SIG-M5 treated with dmso at 0.1 percent for 504 hours (cell line): ENCODE measurements around the gene LIN7A.
"Not testable (repeated sequence)": the region's sequence is repeated elsewhere in the genome, so short reads cannot be mapped to it uniquely, and the experiment has no call there.

Source experiments
- DNase-seq: peaks from one replicate; lab custom pipeline; 2025; ENCODE audit not compliant: unreplicated experiment; lab: John Stamatoyannopoulos, UW

The LIN7A gene

DNA sequence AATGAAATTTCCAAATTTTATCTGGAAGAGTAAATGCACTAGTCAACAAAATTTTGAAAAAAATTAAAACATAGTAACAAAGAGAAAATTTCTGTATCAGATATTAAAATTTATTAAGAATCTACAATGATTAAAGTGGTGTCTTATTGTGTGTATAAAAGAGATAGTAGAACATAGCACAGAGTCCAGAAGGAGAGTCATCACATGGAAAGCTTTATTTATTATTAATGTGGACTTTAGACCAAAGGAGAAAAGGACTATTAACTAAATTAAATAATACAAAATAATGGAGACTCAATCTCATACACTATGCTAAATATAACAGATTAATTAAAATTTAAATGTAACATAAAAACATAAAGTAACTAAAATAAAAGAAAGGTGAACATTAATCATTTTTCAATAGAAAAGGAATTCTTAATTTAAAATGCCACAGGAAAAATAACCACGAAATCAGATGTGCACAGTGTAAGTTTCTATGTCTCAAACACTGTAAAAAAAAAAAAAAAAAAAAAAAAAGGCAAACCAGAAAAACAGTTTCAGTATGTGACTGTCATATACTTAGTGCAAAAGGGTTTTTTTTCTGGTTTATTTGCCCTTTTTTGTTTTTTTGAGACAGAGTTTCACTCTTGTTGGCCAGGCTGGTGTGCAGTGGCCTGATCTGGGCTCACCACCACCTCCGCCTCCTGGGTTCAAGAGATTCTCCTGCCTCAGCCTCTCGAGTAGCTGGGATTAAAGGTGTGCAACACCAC lies 125.6 kb downstream of the LIN7A start:
- DNase-seq: no peak

DNA sequence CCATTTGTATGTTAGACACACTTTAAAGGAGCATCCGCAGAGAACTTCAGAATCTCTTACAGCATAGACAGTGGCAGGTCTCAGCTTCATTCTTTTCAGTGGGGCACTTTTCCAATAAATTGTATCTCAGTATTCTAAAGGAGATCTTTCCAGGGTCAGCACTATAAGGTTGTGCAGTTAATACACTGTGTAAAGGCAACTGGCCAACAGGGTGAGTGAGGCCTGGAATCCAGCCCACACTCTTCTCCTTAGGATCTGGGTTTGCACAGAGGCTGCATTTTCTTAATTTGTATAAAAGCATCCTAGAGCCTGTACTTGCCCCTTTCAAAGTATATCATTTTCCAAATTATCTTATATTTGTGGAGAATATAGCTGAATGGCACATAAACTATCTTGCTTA lies 126.9 kb downstream of the LIN7A start:
- DNase-seq: no peak

DNA sequence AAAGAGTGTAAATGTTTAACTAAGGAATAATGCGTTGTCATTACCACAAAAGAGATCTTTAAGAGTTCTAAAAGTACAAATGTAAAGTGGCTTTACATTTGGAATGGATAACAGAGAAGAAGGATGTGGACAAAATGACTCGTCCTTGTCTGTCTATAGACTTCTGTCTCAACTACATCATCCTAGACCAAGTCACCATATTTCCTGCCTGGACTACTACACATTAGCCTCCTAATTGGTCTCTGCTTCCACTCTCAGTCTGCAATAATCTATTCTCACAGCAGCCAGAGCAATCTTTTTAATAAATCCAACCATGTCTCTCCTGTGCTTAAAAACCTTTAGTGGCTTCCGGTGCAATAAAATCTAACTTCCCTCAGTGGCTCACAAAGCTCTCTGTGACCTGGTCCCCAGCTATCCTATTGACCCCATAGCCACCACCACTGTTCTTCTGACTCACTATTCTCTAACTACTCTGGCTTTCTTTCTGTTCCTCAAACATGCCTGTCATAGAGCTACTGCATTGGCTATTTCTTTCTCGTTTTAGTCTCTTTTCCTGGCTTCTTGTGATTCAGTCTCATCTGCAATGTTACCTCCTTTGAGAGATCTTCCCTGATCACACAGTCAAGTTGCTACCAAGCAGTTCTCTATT lies 130.0 kb downstream of the LIN7A start:
- peak; percentile 28 for DNase-seq

DNA sequence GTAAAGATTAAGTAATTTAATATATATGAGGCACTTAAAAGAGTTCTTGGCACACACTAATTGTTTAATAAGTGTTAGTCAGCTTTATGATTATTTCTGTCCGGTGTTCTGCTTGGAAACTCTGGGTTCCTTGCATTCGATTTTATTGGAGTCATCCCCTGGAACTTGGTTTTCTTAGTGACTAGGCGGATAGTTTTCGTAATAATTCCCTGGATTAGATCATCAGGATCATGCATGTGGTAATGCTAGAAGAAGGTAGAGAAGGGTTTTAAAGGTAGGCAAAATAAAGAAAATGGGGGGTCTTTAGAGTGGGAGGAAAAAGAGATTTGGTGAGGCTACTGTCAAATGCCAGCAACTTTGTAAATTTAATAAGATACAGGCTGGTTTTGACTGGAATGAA lies 132.6 kb downstream of the LIN7A start:
- DNase-seq: no peak

DNA sequence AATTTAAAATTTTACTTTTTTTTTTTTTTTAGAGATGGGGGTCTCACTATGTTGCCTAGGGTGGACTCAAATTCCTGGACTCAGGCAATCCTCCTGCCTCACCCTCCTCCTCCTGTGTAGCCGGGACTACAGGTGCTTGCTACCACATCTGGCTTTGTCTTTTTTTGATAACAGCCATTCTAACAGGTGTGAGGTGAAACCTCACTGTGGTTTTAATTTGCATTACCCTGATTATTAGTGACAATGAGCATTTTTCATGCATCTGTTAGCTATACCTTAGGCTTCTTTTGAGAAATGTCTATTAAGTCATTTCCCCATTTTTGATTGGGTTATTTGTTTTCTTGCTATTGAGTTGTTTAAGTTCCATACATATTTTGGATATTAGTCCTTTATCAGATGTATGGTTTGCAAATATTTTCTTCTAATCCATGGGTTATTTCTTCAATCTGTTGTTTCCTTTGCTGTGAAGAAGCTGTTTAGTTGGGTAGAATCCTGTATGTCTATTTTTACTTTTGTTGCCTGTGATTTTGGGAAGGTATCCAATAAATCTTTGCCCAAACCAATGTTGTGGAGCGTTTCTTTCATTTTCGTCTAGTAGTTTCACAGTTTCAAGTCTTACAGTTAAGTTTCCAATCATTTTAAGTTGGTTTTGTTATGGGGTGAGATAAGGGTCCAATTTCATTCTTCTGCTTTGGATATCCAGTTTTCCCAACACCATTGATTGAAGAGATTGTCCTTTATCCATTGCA lies 134.9 kb downstream of the LIN7A start:
- no peak for DNase-seq

DNA sequence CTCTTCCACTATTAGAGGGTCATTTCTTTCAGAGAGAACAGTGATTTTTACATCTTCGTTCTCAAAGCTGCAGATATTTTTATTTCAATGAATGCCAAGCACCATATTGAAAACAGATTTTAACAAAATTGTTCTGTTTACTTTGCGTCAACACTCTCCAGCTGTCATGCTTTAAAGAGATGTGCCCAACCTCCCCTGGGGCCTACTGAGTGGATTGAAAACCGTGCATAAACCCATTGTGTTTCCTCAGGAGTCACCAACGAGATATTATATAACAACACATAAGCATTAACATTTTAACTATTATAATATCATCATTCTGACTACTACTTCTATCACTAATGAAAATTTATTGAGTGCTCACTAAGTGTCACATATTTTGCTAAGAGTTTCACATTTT lies 139.5 kb downstream of the LIN7A start:
- DNase-seq: no peak

DNA sequence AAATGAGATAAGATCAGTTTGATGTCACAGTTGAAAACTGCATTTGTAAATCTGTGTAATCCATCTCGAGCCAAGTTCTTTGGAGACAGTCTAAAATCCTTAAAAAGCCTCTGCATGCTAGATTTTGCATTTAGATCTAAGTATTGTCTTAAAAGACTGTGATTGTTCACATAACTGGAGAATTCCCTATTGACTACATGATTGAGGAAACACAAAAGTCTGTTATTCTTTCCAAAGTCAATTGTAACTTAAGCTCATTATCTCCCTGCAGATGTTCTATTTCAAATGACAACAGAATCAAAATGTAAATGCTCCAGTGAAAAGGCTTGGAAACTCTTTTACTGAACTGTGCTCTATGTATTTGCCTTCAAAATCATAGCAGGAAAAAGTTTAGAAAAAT lies 143.2 kb downstream of the LIN7A start:
- DNase-seq: no peak

DNA sequence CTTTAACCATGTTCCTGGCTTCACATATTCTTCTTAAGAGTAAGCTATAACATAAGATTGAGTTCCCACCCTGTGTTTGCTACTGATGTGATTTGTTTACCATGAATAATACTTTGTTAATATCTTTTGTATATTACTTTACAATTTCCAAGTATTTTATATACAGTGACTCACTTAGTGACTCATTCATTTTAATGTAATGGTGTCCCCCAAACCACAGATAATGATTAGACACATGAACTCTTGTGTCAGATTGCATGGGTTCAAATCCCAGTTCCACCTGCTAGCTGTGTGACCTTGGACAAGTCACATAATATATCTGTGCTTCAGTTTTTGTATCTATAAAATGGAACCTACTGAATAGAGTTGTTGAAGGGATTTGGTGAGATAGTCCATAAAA lies 144.9 kb downstream of the LIN7A start:
- no peak for DNase-seq

DNA sequence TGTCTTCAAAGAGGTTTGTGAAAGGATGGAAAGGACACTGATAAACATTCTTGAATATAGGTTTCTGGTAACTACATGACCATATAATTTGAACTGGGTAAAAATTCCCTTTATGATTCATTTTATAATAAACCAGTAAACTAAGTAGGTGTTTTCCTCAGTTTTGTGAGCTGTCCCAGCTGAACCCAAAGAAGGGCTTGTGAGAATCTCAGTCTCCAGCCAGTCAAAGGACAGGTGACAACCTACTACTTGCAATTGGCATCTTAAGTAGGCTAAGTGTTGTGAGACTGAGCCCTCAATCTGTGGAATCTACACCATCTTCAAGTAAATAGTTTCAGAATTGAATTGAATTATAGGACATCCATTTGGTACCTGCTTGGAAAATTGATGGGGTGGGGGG lies 145.9 kb downstream of the LIN7A start:
- no peak for DNase-seq

DNA sequence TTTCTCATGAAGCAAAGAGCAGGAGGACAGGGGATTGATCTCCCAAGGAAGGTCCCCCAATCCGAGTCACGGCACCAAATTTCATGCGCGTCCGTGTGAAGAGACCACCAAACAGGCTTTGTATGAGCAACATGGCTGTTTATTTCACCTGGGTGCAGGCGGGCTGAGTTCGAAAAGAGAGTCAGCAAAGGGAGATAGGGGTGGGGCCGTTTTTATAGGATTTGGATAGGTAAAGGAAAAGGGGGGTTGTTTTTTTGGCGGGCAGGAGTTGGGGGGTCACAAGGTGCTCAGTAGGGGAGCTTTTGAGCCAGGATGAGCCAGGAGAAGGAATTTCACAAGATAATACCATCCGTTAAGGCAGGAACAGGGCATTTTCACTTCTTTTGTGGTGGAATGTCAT lies 149.3 kb downstream of the LIN7A start:
- not testable (repeated sequence) for DNase-seq

DNA sequence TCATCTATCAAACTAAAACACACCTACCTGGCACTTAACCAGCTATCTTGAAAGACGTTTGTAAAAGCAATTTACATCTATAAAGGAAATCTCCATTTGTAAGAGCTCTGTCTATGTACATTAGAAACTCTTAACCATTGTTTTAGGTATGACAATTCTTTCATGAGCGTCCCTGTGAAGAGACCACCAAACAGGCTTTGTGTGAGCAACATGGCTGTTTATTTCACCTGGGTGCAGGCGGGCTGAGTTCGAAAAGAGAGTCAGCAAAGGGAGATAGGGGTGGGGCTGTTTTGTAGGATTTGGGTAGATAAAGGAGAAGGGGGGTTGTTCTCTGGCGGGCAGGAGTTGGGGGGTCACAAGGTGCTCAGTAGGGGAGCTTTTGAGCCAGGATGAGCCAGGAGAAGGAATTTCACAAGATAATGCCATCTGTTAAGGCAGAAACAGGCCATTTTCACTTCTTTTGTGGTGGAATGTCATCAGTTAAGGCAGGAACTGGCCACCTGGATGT lies 154.7 kb downstream of the LIN7A start:
- not testable (repeated sequence) for DNase-seq

DNA sequence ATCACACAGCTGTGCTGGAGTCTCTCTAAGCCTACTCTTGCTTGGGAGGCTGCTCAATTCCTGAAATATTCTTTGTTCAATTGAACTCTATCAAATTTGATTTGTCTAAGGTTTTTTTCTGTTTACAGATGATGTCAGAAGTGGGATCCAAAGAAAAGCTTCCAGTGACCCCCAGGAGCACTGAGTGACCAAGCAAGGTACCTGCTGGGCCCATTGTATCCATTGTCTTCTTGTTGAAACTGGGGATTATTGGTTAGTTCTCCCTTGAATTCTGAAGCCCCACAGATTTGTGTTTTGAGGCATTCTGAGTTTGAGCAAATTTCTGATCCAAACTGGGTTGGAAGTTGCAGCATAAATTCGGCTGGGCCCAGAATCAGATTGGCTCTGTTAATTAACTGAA lies 156.4 kb downstream of the LIN7A start:
- no peak for DNase-seq

DNA sequence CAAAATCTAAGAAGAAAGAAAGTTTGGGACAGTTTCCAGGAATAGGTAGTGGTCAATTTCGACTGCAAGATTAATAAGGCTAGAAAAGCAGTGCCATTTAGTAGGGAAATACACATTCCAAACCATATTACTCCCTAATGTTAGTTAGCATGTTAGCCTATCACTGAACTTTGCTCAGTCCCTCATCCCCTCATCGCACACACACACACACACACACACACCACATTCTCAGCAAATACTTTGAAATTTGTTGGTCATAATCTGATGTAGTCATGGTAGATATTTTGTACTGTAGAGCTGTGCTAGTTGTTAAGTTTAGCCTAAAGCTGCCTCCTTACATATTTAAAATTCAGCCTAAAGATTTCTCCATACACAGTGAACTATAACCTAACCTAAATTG lies 157.0 kb downstream of the LIN7A start:
- DNase-seq: no peak

DNA sequence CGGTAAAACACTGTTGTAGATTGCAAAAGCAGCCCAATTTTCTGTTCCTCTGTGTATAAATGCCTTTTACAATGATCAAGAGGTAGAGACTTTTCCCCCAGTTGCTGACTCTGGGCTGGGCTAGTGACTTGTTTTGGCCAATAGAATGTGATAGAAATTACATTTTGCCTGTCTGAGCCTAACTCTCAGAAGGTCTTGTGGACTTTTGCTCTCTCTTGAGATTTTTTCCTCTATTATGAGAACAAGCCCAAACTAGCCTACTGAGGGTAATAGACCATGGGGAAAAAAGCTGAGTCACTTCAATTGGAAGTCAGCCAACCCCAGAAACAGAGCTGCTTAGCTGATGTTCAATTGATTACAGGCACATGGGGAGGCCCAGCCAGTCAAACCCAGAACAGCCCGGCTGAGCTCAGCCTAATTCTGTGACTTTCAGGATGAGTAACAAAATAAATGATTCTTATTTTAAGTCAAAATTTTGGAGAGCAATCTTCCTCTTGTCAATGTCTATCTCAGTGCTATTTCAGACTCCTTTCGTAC lies 159.7 kb downstream of the LIN7A start:
- peak; percentile 73 for DNase-seq

DNA sequence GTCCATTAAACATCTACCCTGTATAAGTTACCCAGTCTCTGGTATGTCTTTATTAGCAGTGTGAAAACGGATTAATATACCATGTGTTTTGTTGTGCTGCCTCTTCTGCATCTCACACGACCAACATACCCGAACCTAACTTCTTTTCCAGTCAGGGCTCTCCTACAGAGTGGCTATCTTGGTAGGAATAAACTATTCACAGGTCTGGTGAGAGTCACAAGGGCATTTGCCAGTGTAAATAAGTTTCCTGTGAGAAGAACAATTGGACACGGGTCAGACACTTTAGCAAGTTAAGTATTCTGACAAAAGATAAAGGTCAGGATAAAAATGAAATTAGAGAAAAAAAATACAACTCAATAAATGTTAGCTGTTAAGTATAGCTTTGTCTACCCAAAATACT lies 160.1 kb downstream of the LIN7A start:
- no peak for DNase-seq

DNA sequence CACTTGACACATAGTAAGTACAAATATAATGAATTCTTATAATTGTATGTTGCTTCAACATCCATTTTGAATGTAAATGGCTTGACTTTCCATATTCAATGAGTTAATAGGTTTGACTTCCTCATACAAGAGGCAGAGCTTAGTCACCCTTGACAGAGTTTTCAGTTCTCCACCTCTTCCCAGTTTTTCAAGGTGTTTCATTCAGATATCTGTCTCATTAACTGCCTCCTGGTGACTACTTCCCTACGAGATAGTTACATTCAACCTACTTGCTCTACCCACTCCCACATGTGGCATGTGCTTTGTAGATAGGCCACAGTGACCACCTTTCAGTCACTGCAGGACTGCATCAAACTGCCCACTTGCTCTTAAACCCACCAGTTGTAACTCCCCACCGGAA lies 161.0 kb downstream of the LIN7A start:
- DNase-seq: no peak

DNA sequence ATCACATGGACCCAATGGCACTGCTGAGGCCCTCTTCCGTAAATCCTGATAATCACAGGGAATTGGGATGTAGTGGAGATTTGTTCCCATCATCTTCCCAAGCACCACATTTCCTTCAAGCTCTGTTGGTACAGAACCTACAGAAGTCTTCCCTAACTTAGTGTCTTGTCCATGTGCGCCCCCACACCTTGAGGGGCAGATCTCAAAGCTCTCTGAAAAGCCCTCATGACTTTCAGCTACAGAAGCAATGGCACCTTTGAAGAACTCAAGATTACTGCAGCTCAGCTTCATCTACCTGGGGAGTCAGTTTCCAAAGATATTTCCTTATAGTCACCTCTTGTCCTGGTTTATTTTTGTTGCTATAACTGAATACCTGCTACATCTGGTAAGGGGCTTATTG lies 166.8 kb downstream of the LIN7A start:
- no peak for DNase-seq

DNA sequence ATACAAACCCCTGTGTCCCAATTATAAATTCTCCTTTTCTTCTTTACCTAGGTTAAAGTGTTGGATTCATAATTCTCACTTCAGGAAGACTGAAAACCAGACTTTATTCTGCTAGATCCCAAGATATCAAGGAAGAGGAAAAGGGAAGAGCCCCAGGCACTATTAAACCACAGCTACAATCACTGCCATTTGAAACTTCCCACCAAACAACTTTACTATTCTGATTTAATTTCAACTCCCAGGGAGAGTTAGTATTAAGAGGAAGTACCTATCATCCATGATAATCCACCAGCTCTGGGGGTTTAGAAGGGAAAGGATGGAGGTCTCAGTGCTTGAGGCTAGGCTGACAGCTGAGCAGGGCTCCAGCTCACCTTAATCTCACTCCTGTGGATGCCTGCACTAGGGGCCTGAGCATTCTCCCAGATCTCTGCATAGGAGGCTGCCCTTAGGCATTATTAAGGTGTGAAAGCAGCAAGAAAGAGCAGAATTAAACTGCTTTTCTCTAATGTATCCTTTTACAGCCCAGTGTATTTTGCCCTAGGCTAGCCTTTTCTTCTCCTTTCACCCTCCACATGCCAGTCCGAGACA lies 168.1 kb downstream of the LIN7A start:
- DNase-seq: no peak

DNA sequence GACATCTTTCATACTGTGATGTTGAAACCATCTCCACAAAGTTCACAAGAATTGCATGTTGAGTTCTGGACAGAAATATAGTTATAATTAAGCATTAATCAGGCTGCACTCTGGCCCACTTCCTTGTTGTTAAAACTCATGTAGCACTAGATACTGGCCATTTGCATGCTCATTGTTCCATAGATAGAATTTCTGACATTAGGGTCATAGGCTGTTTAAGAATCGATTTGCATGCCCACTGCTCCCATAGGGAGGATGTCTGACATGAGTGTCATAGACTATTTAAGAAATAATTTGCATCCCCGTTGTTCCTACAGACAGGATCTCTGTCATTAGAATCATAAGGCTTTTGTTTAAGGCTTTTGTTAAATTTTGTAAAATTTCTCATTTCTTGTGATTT lies 170.8 kb downstream of the LIN7A start:
- no peak for DNase-seq

DNA sequence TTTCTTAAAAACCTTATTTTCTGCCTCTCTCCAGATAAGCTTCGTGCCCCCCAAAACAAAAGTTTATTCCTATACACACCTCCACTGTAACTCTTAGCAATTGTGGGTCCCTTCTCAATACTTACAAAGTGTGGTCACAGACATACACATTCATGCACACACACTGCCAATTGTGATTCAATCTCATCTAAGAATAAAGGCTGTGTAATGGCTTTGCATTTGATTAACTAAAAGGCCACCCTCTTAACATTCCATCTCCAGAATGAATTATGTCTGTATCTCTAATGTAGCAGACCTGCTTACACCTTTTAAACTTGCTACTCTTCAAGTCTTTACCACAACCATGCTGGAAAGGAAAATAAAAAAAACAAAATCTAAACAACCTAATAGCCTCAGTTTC lies 171.5 kb downstream of the LIN7A start:
- no peak for DNase-seq

DNA sequence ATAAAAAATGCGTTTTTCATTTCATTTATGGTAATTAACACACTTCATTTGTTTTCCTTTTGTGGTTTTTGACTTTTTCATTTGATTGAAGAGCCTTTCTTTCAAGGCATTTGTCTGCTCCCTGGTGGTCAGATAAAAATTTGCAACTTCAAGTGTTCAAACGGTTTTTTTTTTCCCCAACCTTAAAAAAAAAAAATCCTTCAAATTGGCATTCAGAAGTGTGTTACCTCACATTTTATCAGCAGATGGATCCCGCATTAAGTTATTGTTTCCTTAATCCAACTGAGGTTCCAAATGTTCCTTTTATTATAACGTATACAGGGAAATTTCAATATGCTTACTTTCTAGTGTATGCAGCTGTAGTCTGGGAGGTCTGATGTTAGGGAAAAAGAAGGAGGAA lies 173.9 kb downstream of the LIN7A start:
- peak; percentile 48 for DNase-seq
